ENCODE results near the gene OR2M3. TPM values are rescaled to one million over a fixed set of nuclear protein-coding genes. Genes with fewer than 3 reads are reported as not detected.

Gene OR2M3, protein sequence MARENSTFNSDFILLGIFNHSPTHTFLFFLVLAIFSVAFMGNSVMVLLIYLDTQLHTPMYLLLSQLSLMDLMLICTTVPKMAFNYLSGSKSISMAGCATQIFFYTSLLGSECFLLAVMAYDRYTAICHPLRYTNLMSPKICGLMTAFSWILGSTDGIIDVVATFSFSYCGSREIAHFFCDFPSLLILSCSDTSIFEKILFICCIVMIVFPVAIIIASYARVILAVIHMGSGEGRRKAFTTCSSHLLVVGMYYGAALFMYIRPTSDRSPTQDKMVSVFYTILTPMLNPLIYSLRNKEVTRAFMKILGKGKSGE
- total RNA-seq (2021; fragmentation: NEBNext Ultra II Directional; extraction: Animal tissue kit (Norgen Biotek cat#: 25700)) = under 1 TPM in 3 of 6 experiments, not detected in 3; 0.03 to 0.05 (median 0.05) TPM
- long read RNA-seq = 0 reads

DNA sequence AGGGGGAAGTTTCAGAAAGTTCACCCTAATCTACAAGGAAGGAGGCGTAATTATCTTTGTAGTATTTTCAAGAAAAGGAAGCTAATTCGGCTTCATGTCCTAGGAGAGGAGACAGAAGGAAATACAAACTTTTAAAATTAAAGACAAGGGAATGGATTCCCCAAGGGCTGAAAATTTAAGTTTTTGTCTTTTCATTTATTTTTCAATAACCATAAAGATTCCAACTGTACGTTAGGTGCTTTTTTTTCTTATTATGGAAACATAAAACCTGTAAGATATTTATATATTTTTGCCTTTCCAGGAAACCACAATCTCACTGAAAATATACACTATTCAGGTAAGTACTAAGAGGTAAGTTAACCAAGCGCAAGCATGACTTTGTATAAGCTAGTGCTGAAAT, at the start of gene OR2M3:
Gene OR2M3 (plus strand): TSS at position 301 of the 400 bp plus-strand sequence. CDS start 5,803 bp downstream, outside the sequence.
- Mint-ChIP-seq H3K27me3 (ENCODE audit: insufficient read depth) (no peaks in the 10 kb centered on the region; the same call in 1 of the 2 replicates), H3K9me3 (peaks cover 35% of the 10 kb centered on the region), H3K36me3 (ENCODE audit: low read depth) (no peaks in the 10 kb centered on the region; the same call in 1 of the 2 replicates), H3K4me3 (no peak within 1 kb of the TSS), H3K27ac (no peak within 1 kb of the TSS), H3K4me1 (ENCODE audit: low read depth) (no peaks in the 10 kb centered on the region)
- no peak for DNase-seq
- TF ChIP-seq, protein P1, sequence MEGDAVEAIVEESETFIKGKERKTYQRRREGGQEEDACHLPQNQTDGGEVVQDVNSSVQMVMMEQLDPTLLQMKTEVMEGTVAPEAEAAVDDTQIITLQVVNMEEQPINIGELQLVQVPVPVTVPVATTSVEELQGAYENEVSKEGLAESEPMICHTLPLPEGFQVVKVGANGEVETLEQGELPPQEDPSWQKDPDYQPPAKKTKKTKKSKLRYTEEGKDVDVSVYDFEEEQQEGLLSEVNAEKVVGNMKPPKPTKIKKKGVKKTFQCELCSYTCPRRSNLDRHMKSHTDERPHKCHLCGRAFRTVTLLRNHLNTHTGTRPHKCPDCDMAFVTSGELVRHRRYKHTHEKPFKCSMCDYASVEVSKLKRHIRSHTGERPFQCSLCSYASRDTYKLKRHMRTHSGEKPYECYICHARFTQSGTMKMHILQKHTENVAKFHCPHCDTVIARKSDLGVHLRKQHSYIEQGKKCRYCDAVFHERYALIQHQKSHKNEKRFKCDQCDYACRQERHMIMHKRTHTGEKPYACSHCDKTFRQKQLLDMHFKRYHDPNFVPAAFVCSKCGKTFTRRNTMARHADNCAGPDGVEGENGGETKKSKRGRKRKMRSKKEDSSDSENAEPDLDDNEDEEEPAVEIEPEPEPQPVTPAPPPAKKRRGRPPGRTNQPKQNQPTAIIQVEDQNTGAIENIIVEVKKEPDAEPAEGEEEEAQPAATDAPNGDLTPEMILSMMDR (IDR thresholded peaks at IDR 0.05) = no peak

DNA sequence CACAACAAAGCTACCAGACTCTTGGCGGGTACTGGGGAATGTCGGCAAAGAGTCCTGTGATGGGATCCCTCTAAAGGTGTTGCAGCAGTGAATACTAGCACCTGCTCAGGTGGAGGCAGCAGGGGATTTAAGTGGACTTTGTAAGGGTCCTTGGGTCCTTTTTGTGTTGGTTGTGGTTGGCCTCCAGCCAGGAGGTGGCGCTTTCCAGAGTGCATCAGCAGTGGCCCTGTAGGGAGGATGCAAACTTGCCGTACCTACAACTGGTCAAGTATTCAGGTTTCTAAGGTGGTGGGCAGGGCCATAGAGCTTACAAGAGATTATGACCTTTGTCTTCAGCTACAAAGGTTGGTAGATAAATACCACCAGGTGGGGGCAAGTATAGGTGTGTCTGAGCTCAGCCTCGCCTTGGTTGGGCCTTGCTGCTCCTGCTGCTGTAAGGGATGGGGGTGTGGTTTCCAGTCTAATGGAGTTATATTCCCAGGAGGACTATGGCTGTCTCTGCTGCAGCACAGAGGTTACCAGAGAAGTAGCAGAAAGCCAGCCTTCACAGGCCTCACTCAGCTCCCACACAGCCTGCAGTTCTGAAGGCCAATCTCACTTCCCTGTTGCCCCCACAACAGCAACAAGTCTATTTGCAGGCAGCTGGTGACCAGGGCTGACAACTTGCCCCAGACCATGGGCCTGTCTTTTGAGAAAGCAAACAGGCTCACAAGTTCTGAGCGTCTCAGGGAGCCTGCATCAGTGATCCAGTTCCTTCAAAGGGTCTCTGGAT, 44.8 kb upstream of the OR2M3 start:
- H3K4me1 Mint-ChIP-seq (ENCODE audit: low read depth) = no peaks in the 10 kb centered on the region
- H3K27ac Mint-ChIP-seq = no peak overlapping the region
- H3K9me3 Mint-ChIP-seq = peaks cover 52% of the 10 kb centered on the region
- H3K4me3 Mint-ChIP-seq = no peak overlapping the region
- H3K27me3 Mint-ChIP-seq (ENCODE audit: insufficient read depth) = no peaks in the 10 kb centered on the region; the same call in 1 of the 2 replicates
- TF ChIP-seq, protein P1 (IDR thresholded peaks at IDR 0.05) = no peak
- no peaks in the 10 kb centered on the region for H3K36me3 Mint-ChIP-seq (ENCODE audit: low read depth)
- DNase-seq = no peak

DNA sequence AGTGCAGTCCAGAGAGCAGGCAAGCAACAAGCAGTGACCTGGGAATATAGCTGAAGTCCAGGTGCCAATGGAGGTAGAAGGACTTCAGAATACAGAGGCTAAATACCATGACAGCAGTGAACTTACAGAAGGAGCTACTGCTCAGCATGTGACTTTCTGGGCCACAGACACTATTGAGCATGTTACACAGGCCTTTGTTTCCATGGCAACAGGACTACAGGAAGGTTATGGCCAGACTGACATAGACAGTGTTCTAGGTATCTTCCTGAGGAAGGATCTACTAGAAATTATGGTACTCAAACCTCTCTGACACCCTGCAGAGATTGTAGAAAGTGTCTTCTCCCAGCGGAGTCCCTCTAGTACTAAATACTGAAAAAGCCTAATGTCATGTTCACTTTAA, 41.1 kb upstream of the OR2M3 start:
- Mint-ChIP-seq H3K27ac (no peak overlapping the region), H3K27me3 (ENCODE audit: insufficient read depth) (no peaks in the 10 kb centered on the region; the same call in 1 of the 2 replicates), H3K9me3 (peaks cover 39% of the 10 kb centered on the region), H3K36me3 (ENCODE audit: low read depth) (no peaks in the 10 kb centered on the region), H3K4me3 (no peak overlapping the region), H3K4me1 (ENCODE audit: low read depth) (no peaks in the 10 kb centered on the region)
- TF ChIP-seq, protein P1 (IDR thresholded peaks at IDR 0.05) = no peak
- no peak for DNase-seq

DNA sequence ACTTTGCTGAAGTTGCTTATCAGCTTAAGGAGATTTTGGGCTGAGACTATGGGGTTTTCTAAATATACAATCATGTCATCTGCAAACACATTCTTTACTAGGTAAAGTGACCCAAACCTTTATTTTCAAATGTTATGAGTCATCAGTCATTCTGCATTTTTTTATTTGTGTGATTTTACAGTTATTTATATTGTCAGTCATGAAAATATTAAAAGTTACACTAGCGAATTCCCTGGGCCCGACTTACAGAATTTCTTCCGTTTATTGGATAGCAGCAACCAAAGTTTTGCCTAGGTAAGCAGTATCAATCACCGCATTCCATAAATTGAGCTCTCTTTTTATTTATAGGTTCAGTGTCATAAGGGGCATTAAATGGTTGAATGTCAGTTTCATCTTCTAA, 38.3 kb upstream of the OR2M3 start:
- H3K27me3 Mint-ChIP-seq (ENCODE audit: insufficient read depth) = no peaks in the 10 kb centered on the region; the same call in 1 of the 2 replicates
- H3K4me3 Mint-ChIP-seq = no peak overlapping the region
- no peaks in the 10 kb centered on the region for H3K36me3 Mint-ChIP-seq (ENCODE audit: low read depth)
- no peak for DNase-seq
- no peak overlapping the region for H3K27ac Mint-ChIP-seq
- H3K9me3 Mint-ChIP-seq = peaks cover 13% of the 10 kb centered on the region
- TF ChIP-seq, protein P1 (IDR thresholded peaks at IDR 0.05) = no peak
- no peaks in the 10 kb centered on the region for H3K4me1 Mint-ChIP-seq (ENCODE audit: low read depth)

DNA sequence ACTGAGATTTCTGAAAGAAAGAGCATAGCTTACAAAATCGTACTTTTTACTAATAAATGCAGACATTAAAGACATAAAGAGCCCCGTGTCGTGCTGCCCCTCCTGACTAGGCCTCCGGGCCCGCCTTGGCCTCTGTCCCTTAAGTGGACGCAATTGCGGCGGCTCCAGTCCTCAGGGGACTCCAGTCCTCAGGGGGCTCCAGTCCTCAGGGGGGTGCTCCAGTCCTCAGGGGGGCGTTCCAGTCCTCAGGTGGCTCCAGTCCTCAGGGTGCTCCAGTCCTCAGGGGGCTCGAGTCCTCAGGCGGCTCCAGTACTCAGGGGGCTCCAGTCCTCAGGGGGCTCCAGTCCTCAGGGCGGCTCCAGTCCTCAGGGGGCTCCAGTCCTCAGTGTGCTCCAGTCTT, 33.0 kb upstream of the OR2M3 start:
- TF ChIP-seq, protein P1 (IDR thresholded peaks at IDR 0.05) = no peak
- Mint-ChIP-seq H3K4me1 (ENCODE audit: low read depth) (no peaks in the 10 kb centered on the region), H3K9me3 (peaks cover 21% of the 10 kb centered on the region), H3K27me3 (ENCODE audit: insufficient read depth) (no peaks in the 10 kb centered on the region), H3K27ac (no peak overlapping the region), H3K36me3 (ENCODE audit: low read depth) (no peaks in the 10 kb centered on the region), H3K4me3 (no peak overlapping the region)
- no peak for DNase-seq
